ENCODE results near the gene MUC3A. TPM values are rescaled to one million over a fixed set of nuclear protein-coding genes. Genes with fewer than 3 reads are reported as not detected.
"Not testable (repeated sequence)": the region's sequence is repeated elsewhere in the genome, so short reads cannot be mapped to it uniquely, and the experiment has no call there.

Gene MUC3A
- total and polyA plus RNA-seq, 2 of the 8 experiments (the other 6 are each of a cell fraction or from before 2014, with no cell fraction given) = 15.4 to 43.9 TPM

DNA sequence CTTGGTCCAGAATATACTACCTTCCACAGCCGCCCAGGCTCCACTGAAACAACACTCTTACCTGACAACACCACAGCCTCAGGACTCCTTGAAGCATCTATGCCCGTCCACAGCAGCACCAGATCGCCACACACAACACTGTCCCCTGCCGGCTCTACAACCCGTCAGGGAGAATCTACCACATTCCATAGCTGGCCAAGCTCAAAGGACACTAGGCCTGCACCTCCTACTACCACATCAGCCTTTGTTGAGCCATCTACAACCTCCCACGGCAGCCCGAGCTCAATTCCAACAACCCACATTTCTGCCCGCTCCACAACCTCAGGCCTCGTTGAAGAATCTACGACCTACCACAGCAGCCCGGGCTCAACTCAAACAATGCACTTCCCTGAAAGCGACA lies 42.9 kb downstream of the MUC3A start:
- FAIRE-seq; H3K27ac ChIP-seq (ENCODE audit: low read depth, low read length); H2AFZ ChIP-seq (ENCODE audit: low read length); H2BK12ac ChIP-seq (ENCODE audit: low read depth, low read length); H3K79me1 ChIP-seq (ENCODE audit: low read depth, low read length); H2BK20ac ChIP-seq (ENCODE audit: low read length); H3K23ac ChIP-seq (ENCODE audit: insufficient read length); H3K4me2 ChIP-seq (ENCODE audit: insufficient read depth in 1 of 2, low read depth in 2 of 2, low read length in 2 of 2); H3K23me2 ChIP-seq (ENCODE audit: low read depth, low read length); H2BK15ac ChIP-seq (ENCODE audit: low read length); H3K4ac ChIP-seq (replicated peaks; ENCODE audit: insufficient read length, low read depth, low read length); H4K5ac ChIP-seq (ENCODE audit: insufficient read length, low read depth, low read length); H3K4me3 ChIP-seq (ENCODE audit: extremely low read depth in 1 of 4, insufficient read depth in 2 of 4, low read depth in 3 of 4, low read length in 4 of 4); H3K18ac ChIP-seq (ENCODE audit: extremely low read depth, low read length); H2AK5ac ChIP-seq (ENCODE audit: low read depth, low read length); H3K36me3 ChIP-seq (ENCODE audit: control insufficient read depth in 2 of 4, insufficient read depth in 4 of 4, low read length in 3 of 4); H3K4me1 ChIP-seq (replicated peaks in 1 of 4; ENCODE audit: control insufficient read depth in 3 of 4, insufficient read depth in 4 of 4, low read length in 3 of 4); H3K27me3 ChIP-seq (replicated peaks in 1 of 4; ENCODE audit: control insufficient read depth in 3 of 4, extremely low read depth in 1 of 4, insufficient read depth in 3 of 4, low read length in 3 of 4); H3K14ac ChIP-seq (ENCODE audit: insufficient read length); H3K79me2 ChIP-seq (ENCODE audit: control insufficient read depth in 1 of 2, insufficient read depth in 2 of 2, low read length in 2 of 2); H2BK5ac ChIP-seq (ENCODE audit: low read depth, low read length); H4K91ac ChIP-seq (replicated peaks; ENCODE audit: insufficient read length, low read length); H3K9ac ChIP-seq (replicated peaks in 1 of 4; ENCODE audit: extremely low read depth in 1 of 4, low read depth in 3 of 4, low read length in 3 of 4); H4K20me1 ChIP-seq (replicated peaks in 1 of 2; ENCODE audit: control insufficient read depth in 1 of 2, insufficient read depth in 2 of 2, low read length in 2 of 2); H2BK120ac ChIP-seq (replicated peaks; ENCODE audit: low read depth, low read length); H3K56ac ChIP-seq (replicated peaks; ENCODE audit: insufficient read length, low read depth, low read length); DNase-seq (ENCODE audit: low read depth in 1 of 2, low spot score in 2 of 2); H3K9me3 ChIP-seq (ENCODE audit: insufficient read depth in 2 of 2, low read depth in 1 of 2, low read length in 1 of 2); H4K8ac ChIP-seq (ENCODE audit: extremely low read depth, insufficient read depth, low read length): not testable (repeated sequence)
- 84% methylated on average over 11 of the region's 12 CpGs; no CpG with 5 or more reads in 1 of the 2 experiments for WGBS, 2 experiments (ENCODE audit: extremely low coverage in 1 of 2, insufficient coverage in 1 of 2, insufficient read length in 1 of 2, insufficient replicate concordance in 2 of 2, low coverage in 1 of 2, low lambda C conversion rate in 2 of 2, missing lambda C conversion rate in 1 of 2)
- ChIA-PET CTCF (ENCODE audit: partially characterized antibody) (interaction anchor here (1.4 kb wide), 2 partner anchors 27 to 66 kb away, joined by 5 to 12 read pairs; no protein-coding TSS in a partner anchor), POLR2A (ENCODE audit: partially characterized antibody) (interaction anchor here (1.3 kb wide), 1 partner anchor 31 kb away, joined by 4 read pairs; no protein-coding TSS in a partner anchor)

DNA sequence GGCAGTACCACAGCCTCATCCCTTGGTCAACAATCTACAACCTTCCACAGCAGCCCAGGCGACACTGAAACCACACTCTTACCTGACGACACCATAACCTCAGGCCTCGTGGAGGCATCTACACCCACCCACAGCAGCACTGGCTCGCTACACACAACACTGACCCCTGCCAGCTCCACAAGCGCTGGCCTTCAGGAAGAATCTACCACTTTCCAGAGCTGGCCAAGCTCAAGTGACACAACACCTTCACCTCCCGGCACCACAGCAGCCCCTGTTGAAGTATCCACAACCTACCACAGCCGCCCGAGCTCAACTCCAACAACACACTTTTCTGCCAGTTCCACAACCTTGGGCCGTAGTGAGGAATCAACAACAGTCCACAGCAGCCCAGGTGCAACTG lies 45.3 kb downstream of the MUC3A start:
- H3K79me2 ChIP-seq (ENCODE audit: control insufficient read depth in 1 of 2, insufficient read depth in 2 of 2, low read length in 2 of 2); H3K4me3 ChIP-seq (ENCODE audit: extremely low read depth in 1 of 4, insufficient read depth in 2 of 4, low read depth in 3 of 4, low read length in 4 of 4); H2BK15ac ChIP-seq (ENCODE audit: low read length); H2AK5ac ChIP-seq (ENCODE audit: low read depth, low read length); H2BK20ac ChIP-seq (ENCODE audit: low read length); H2BK5ac ChIP-seq (ENCODE audit: low read depth, low read length); H2AFZ ChIP-seq (ENCODE audit: low read length); H3K27me3 ChIP-seq (replicated peaks in 1 of 4; ENCODE audit: control insufficient read depth in 3 of 4, extremely low read depth in 1 of 4, insufficient read depth in 3 of 4, low read length in 3 of 4); H2BK12ac ChIP-seq (ENCODE audit: low read depth, low read length); H3K18ac ChIP-seq (ENCODE audit: extremely low read depth, low read length); H3K23me2 ChIP-seq (ENCODE audit: low read depth, low read length); H3K36me3 ChIP-seq (ENCODE audit: control insufficient read depth in 2 of 4, insufficient read depth in 4 of 4, low read length in 3 of 4); DNase-seq (ENCODE audit: low read depth in 1 of 2, low spot score in 2 of 2); H3K56ac ChIP-seq (replicated peaks; ENCODE audit: insufficient read length, low read depth, low read length); H3K27ac ChIP-seq (ENCODE audit: low read depth, low read length); H3K79me1 ChIP-seq (ENCODE audit: low read depth, low read length); FAIRE-seq; CTCF ChIA-PET (ENCODE audit: partially characterized antibody); H4K5ac ChIP-seq (ENCODE audit: insufficient read length, low read depth, low read length); H3K4me1 ChIP-seq (replicated peaks in 1 of 4; ENCODE audit: control insufficient read depth in 3 of 4, insufficient read depth in 4 of 4, low read length in 3 of 4); H4K8ac ChIP-seq (ENCODE audit: extremely low read depth, insufficient read depth, low read length); H3K9ac ChIP-seq (replicated peaks in 1 of 4; ENCODE audit: extremely low read depth in 1 of 4, low read depth in 3 of 4, low read length in 3 of 4); H3K4ac ChIP-seq (replicated peaks; ENCODE audit: insufficient read length, low read depth, low read length); POLR2A ChIA-PET (ENCODE audit: partially characterized antibody); H3K4me2 ChIP-seq (ENCODE audit: insufficient read depth in 1 of 2, low read depth in 2 of 2, low read length in 2 of 2); H4K91ac ChIP-seq (replicated peaks; ENCODE audit: insufficient read length, low read length); H4K20me1 ChIP-seq (replicated peaks in 1 of 2; ENCODE audit: control insufficient read depth in 1 of 2, insufficient read depth in 2 of 2, low read length in 2 of 2); H3K9me3 ChIP-seq (ENCODE audit: insufficient read depth in 2 of 2, low read depth in 1 of 2, low read length in 1 of 2); H3K23ac ChIP-seq (ENCODE audit: insufficient read length); H2BK120ac ChIP-seq (replicated peaks; ENCODE audit: low read depth, low read length); H3K14ac ChIP-seq (ENCODE audit: insufficient read length): not testable (repeated sequence)
- WGBS, 2 experiments (ENCODE audit: extremely low coverage in 1 of 2, insufficient coverage in 1 of 2, insufficient read length in 1 of 2, insufficient replicate concordance in 2 of 2, low coverage in 1 of 2, low lambda C conversion rate in 2 of 2, missing lambda C conversion rate in 1 of 2) = no CpG with 5 or more reads among the region's 9 CpGs

Measured in H1 (cell line).